Measurements from ENCODE around the gene GOLGA6A.
A peak's percentile ranks its signal among the peaks of the same experiment; 100 is the strongest.

GOLGA6A gene

GRCh38 chr15:74041311-74041756, 41.0 kb downstream of the GOLGA6A start:
- no peak for DNase-seq (ENCODE audit: low read depth)
- H3K4me3 ChIP-seq (ENCODE audit: control insufficient read depth, low read depth, low read length), result no peak overlapping the region
- TF ChIP-seq CTCF (IDR thresholded peaks at IDR 0.05; ENCODE audit: control insufficient read depth, insufficient read depth, low read depth, low read length, missing control alignments), result no peak

- H3K4me3 ChIP-seq (ENCODE audit: control insufficient read depth, low read depth, low read length), result no peak overlapping the region
- no peak for TF ChIP-seq CTCF (IDR thresholded peaks at IDR 0.05; ENCODE audit: control insufficient read depth, insufficient read depth, low read depth, low read length, missing control alignments)
Observed at GRCh38 chr15:74040109-74040850, 42.1 kb downstream of the GOLGA6A start.

GRCh38 chr15:74039656-74040010, 42.7 kb downstream of the GOLGA6A start:
- DNase-seq (ENCODE audit: low read depth), result no peak
- no peak for TF ChIP-seq CTCF (IDR thresholded peaks at IDR 0.05; ENCODE audit: control insufficient read depth, insufficient read depth, low read depth, low read length, missing control alignments)
- H3K4me3 ChIP-seq (ENCODE audit: control insufficient read depth, low read depth, low read length), result no peak overlapping the region

More at GRCh38 chr15:74040109-74040850, 42.1 kb downstream of the GOLGA6A start:
- DNase-seq (ENCODE audit: low read depth), result peak; percentile 95

- H3K4me3 ChIP-seq (ENCODE audit: control insufficient read depth, low read depth, low read length), result no peak overlapping the region
- no peak for TF ChIP-seq CTCF (IDR thresholded peaks at IDR 0.05; ENCODE audit: control insufficient read depth, insufficient read depth, low read depth, low read length, missing control alignments)
- DNase-seq (ENCODE audit: low read depth), result no peak
Observed at GRCh38 chr15:74038707-74039655, 43.4 kb downstream of the GOLGA6A start.

GRCh38 chr15:74037171-74038117, 44.9 kb downstream of the GOLGA6A start:
- TF ChIP-seq CTCF (IDR thresholded peaks at IDR 0.05; ENCODE audit: control insufficient read depth, insufficient read depth, low read depth, low read length, missing control alignments), result no peak
- DNase-seq (ENCODE audit: low read depth), result no peak
- H3K4me3 ChIP-seq (ENCODE audit: control insufficient read depth, low read depth, low read length), result no peak overlapping the region

Data from AG09309 (cell line).